Neuronal stem cell (in vitro differentiated cells): Measurements from ENCODE around the gene ATR.

Source experiments
- DNase-seq: peaks from one replicate; pipeline ENCODE4 v3.0.0-alpha.2; 2013; ENCODE audit warnings: low spot score
- H2AFZ ChIP-seq: one replicate; pipeline ENCODE4 v1.6.1; 2013; ENCODE audit warnings: mild to moderate bottlenecking, low read length, inconsistent platforms
- H2AK5ac ChIP-seq: 2 replicates; pipeline ENCODE4 v1.6.1; 2013; ENCODE audit warnings: low read depth, mild to moderate bottlenecking, inconsistent platforms, low read length, moderate library complexity, mixed read lengths
- H2BK120ac ChIP-seq: 2 replicates; pipeline ENCODE4 v1.6.1; 2013; ENCODE audit warnings: low read depth, mild to moderate bottlenecking, inconsistent platforms, low read length, moderate library complexity, mixed read lengths
- H2BK12ac ChIP-seq: one replicate; pipeline ENCODE4 v1.6.1; 2013; ENCODE audit warnings: low read length, inconsistent platforms
- H2BK15ac ChIP-seq: 2 replicates; pipeline ENCODE4 v1.6.1; 2013; ENCODE audit warnings: mild to moderate bottlenecking, low read length, inconsistent platforms, mixed read lengths
- H2BK5ac ChIP-seq: one replicate; pipeline ENCODE4 v1.6.1; 2013; ENCODE audit warnings: inconsistent platforms, mild to moderate bottlenecking, low read length, moderate library complexity
- H3K14ac ChIP-seq: one replicate; pipeline ENCODE4 v1.6.1; 2013; ENCODE audit warnings: low read length, inconsistent platforms
- H3K18ac ChIP-seq: 2 replicates; pipeline ENCODE4 v1.6.1; 2013; ENCODE audit warnings: low read length, inconsistent platforms
- H3K23ac ChIP-seq: 2 replicates; pipeline ENCODE4 v1.6.1; 2013; ENCODE audit warnings: low read depth, mild to moderate bottlenecking, mixed read lengths, low read length, inconsistent platforms; ENCODE audit not compliant: poor library complexity
- H3K27ac ChIP-seq: replicated peaks from 3 replicates; pipeline ENCODE4 v1.5.1; 2013; ENCODE audit warnings: low read length, inconsistent platforms
- H3K27me3 ChIP-seq, 3 experiments: 2 replicates each; pipeline ENCODE4 v1.6.1; 2013; ENCODE audit warnings: low read length in 3 of 3, mild to moderate bottlenecking in 2 of 3, inconsistent platforms in 1 of 3, low read depth in 1 of 3, mixed read lengths in 1 of 3, moderate library complexity in 1 of 3; ENCODE audit not compliant: control insufficient read depth in 3 of 3, insufficient read depth in 3 of 3
- H3K36me3 ChIP-seq, 2 donors: replicated peaks in 1 of 2; 2 replicates each; pipeline ENCODE4 v1.6.1; 2013; ENCODE audit warnings: low read length in 2 of 2; ENCODE audit not compliant: control insufficient read depth in 2 of 2, insufficient read depth in 2 of 2
- H3K4ac ChIP-seq: 2 replicates; pipeline ENCODE4 v1.6.1; 2013; ENCODE audit warnings: inconsistent platforms, mild to moderate bottlenecking, low read length, moderate library complexity
- H3K4me1 ChIP-seq, 2 donors: 1 replicate in 1 of 2; 2 replicates in 1 of 2; pipeline ENCODE4 v1.6.1; 2013; ENCODE audit warnings: low read length in 2 of 2, low read depth in 1 of 2; ENCODE audit not compliant: control insufficient read depth in 2 of 2, insufficient read depth in 1 of 2
- H3K4me2 ChIP-seq: one replicate; pipeline ENCODE4 v1.6.1; 2013; ENCODE audit warnings: mild to moderate bottlenecking, low read length, inconsistent platforms; ENCODE audit not compliant: insufficient read depth, poor library complexity, severe bottlenecking
- H3K4me3 ChIP-seq, 2 donors: 2 replicates each; pipeline ENCODE4 v1.5.1; 2013; ENCODE audit warnings: low read length in 2 of 2, mild to moderate bottlenecking in 2 of 2, inconsistent platforms in 1 of 2, moderate library complexity in 1 of 2
- H3K79me1 ChIP-seq: one replicate; pipeline ENCODE4 v1.6.1; 2013; ENCODE audit warnings: low read depth, mild to moderate bottlenecking, inconsistent platforms, low read length, moderate library complexity
- H3K9ac ChIP-seq: one replicate; pipeline ENCODE4 v1.6.1; 2013; ENCODE audit warnings: mild to moderate bottlenecking, low read depth, low read length, inconsistent platforms; ENCODE audit not compliant: poor library complexity
- H3K9me3 ChIP-seq, 2 donors: replicated peaks in 1 of 2; 2 replicates each; pipeline versions ENCODE3 to v1.6.1; 2013; ENCODE audit warnings: low read length in 2 of 2, mild to moderate bottlenecking in 2 of 2, inconsistent platforms in 1 of 2, low read depth in 1 of 2, mixed read lengths in 1 of 2, moderate library complexity in 1 of 2; ENCODE audit not compliant: control insufficient read depth in 2 of 2, insufficient read depth in 1 of 2
- H4K8ac ChIP-seq: one replicate; pipeline ENCODE4 v1.6.1; 2013; ENCODE audit warnings: low read depth, mild to moderate bottlenecking, inconsistent platforms, low read length, moderate library complexity
- H4K91ac ChIP-seq: one replicate; pipeline ENCODE4 v1.6.1; 2013; ENCODE audit warnings: low read length, low read depth, mild to moderate bottlenecking, inconsistent platforms; ENCODE audit not compliant: poor library complexity
- WGBS, 2 donors: extraction: QIAGEN DNeasy Blood & Tissue Kit; methylation state at CpG; one replicate each; pipeline ENCODE4 v1.1.7; 2013; ENCODE audit warnings: missing lambda C conversion rate in 2 of 2, mixed read lengths in 1 of 2; ENCODE audit not compliant: insufficient read length in 2 of 2, insufficient replicate concordance in 1 of 2; ENCODE audit errors: extremely low coverage in 2 of 2; 5-methylcytosine and 5-hydroxymethylcytosine counted together

ATR gene

DNA sequence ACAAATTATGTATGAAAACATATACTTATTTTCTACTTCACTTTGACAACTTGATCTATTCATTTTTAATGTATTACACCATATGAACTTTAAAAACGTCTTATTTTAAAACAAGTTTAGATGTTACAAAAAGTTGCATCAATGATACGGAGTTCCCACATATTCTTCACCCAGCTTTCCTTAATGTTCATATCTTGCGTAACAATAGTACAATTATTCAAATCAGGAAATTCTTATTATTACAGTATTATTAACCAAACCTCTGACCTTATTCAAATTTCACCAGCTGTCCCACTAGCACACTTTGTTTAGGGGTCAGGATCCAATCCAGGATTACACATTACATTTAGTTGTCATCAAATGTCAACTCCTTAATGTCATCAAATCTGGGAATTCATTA, 117.8 kb downstream of the ATR start:
- Histone ChIP-seq H2BK12ac (no peak overlapping the region), H3K23ac (no peak overlapping the region), H3K9me3 (no peaks in the 10 kb centered on the region), H3K14ac (no peak overlapping the region), H3K4me3 (no peak overlapping the region), H3K79me1 (no peaks in the 10 kb centered on the region), H2BK120ac (no peak overlapping the region), H2AFZ (no peak overlapping the region), H3K36me3 (peaks cover 0 to 70% of the 10 kb centered on the region in 2 donors), H4K8ac (no peak overlapping the region), H3K18ac (no peak overlapping the region), H2AK5ac (no peak overlapping the region), H2BK15ac (no peak overlapping the region), H3K27ac (no peak overlapping the region), H3K4ac (no peak overlapping the region), H2BK5ac (no peak overlapping the region), H3K27me3 (no peaks in the 10 kb centered on the region), H3K4me1 (no peaks in the 10 kb centered on the region), H4K91ac (no peak overlapping the region), H3K4me2 (no peak overlapping the region), H3K9ac (no peak overlapping the region)
- WGBS, 2 donors, result no CpG with 5 or more reads among the region's 3 CpGs
- DNase-seq, result no peak

DNA sequence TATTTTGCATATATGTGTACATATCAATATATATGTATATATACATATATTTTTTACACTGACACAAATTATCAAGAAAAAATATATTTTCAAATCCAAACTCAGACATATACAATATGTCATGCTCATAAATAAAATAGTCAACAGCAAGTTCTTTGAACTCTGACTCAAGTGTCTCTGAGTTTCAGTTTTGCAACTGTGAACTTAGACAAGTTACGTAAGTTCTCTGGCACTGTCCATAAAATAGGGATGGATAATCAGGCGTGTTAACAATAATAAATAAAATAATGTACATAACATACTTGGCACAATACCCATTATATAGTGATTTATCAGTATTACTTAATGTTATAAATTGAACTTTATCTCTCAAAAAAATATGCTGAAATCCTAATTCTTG, 118.6 kb downstream of the ATR start:
- Histone ChIP-seq H2BK120ac (no peak overlapping the region), H2AK5ac (no peak overlapping the region), H2AFZ (no peak overlapping the region), H3K4ac (no peak overlapping the region), H4K91ac (no peak overlapping the region), H3K9me3 (no peaks in the 10 kb centered on the region), H3K23ac (no peak overlapping the region), H2BK5ac (no peak overlapping the region), H3K27me3 (no peaks in the 10 kb centered on the region), H3K36me3 (peaks cover 0 to 65% of the 10 kb centered on the region in 2 donors), H2BK15ac (no peak overlapping the region), H2BK12ac (no peak overlapping the region), H3K18ac (no peak overlapping the region), H3K4me3 (no peak overlapping the region), H3K4me2 (no peak overlapping the region), H3K9ac (no peak overlapping the region), H3K27ac (no peak overlapping the region), H4K8ac (no peak overlapping the region), H3K4me1 (no peaks in the 10 kb centered on the region), H3K14ac (no peak overlapping the region), H3K79me1 (no peaks in the 10 kb centered on the region)
- WGBS, 2 donors, result no CpG with 5 or more reads among the region's 2 CpGs
- no peak for DNase-seq

DNA sequence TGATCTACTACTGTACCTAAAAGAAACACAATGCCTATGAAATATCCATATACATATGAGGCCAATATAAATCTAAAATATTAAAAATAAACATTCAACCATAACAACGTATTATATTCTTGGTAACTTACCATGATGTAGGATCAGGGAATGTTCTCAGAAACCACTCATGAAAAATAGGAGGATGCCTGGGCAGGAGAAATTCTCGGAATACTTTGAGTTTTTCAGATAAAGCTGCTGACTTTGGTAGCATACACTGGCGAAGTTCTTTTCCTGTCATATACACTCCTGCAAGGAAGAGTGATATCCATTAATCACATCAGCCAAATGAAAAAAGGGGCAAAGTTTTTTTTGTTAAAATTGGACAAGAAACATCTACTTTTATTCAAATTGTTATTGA, 119.4 kb downstream of the ATR start:
- no peak overlapping the region for H3K9ac ChIP-seq
- H3K23ac ChIP-seq, result no peak overlapping the region
- no peaks in the 10 kb centered on the region for H3K9me3 ChIP-seq
- no peak overlapping the region for H3K4me3 ChIP-seq
- no peak for DNase-seq
- peaks cover 0 to 63% of the 10 kb centered on the region in 2 donors for H3K36me3 ChIP-seq
- no peak overlapping the region for H4K8ac ChIP-seq
- no peak overlapping the region for H2BK5ac ChIP-seq
- H3K4ac ChIP-seq, result no peak overlapping the region
- no peak overlapping the region for H2AK5ac ChIP-seq
- 100% methylated on average over 1 of the region's 3 CpGs; no CpG with 5 or more reads in 1 of the 2 donors for WGBS, 2 donors
- no peak overlapping the region for H3K4me2 ChIP-seq
- no peak overlapping the region for H3K14ac ChIP-seq
- H3K27ac ChIP-seq, result no peak overlapping the region
- no peak overlapping the region for H3K18ac ChIP-seq
- no peak overlapping the region for H2AFZ ChIP-seq
- no peaks in the 10 kb centered on the region for H3K27me3 ChIP-seq
- H3K79me1 ChIP-seq, result no peaks in the 10 kb centered on the region
- no peak overlapping the region for H2BK120ac ChIP-seq
- H3K4me1 ChIP-seq, result no peaks in the 10 kb centered on the region
- no peak overlapping the region for H2BK12ac ChIP-seq
- no peak overlapping the region for H4K91ac ChIP-seq
- no peak overlapping the region for H2BK15ac ChIP-seq

- Histone ChIP-seq H3K79me1 (no peaks in the 10 kb centered on the region), H3K27me3 (no peaks in the 10 kb centered on the region), H3K4me2 (no peak overlapping the region), H2BK120ac (no peak overlapping the region), H3K4me1 (peaks cover 0 to 7% of the 10 kb centered on the region in 2 donors), H3K14ac (no peak overlapping the region), H2AFZ (no peak overlapping the region), H3K18ac (no peak overlapping the region), H3K9me3 (no peaks in the 10 kb centered on the region), H2BK12ac (no peak overlapping the region), H3K36me3 (peaks cover 0 to 57% of the 10 kb centered on the region in 2 donors), H3K23ac (no peak overlapping the region), H2AK5ac (no peak overlapping the region), H4K8ac (no peak overlapping the region), H2BK5ac (no peak overlapping the region), H3K27ac (no peak overlapping the region), H4K91ac (no peak overlapping the region), H3K4ac (no peak overlapping the region), H2BK15ac (no peak overlapping the region), H3K4me3 (no peak overlapping the region), H3K9ac (no peak overlapping the region)
- no peak for DNase-seq
- WGBS, 2 donors, result no CpG with 5 or more reads among the region's 5 CpGs
Observed at GRCh38 chr3:142450881-142451280, 127.7 kb downstream of the ATR start.
